Fibroblast of mammary gland (primary cell): ENCODE results near the gene ZNF764.

Source experiments
- DNase-seq: peaks from one replicate; pipeline ENCODE4 v3.0.0-alpha.2; 2010; ENCODE audit warnings: low read depth
- H3K4me3 ChIP-seq: 2 replicates; pipeline ENCODE4 v1.5.1; 2011; ENCODE audit warnings: low read depth, mild to moderate bottlenecking, low read length, moderate library complexity; ENCODE audit not compliant: control insufficient read depth
- CTCF ChIP-seq: conservative IDR thresholded peaks from 2 replicates; pipeline ENCODE4 v1.5.1; 2011; ENCODE audit warnings: low read depth, low read length, inconsistent platforms; ENCODE audit not compliant: control insufficient read depth, insufficient read depth

The ZNF764 gene

GRCh38 chr16:30535777-30536190 lies 22.4 kb downstream of the ZNF764 start:
- peak overlapping the region; percentile 75 for H3K4me3 ChIP-seq
- peak; percentile 66 for TF ChIP-seq CTCF
- peak; percentile 71 for DNase-seq

- DNase-seq, result peak; percentile 25
- peak overlapping the region; percentile 75 for H3K4me3 ChIP-seq
- TF ChIP-seq CTCF, result no peak
Observed at GRCh38 chr16:30535106-30535776, 22.9 kb downstream of the ZNF764 start.

DNA sequence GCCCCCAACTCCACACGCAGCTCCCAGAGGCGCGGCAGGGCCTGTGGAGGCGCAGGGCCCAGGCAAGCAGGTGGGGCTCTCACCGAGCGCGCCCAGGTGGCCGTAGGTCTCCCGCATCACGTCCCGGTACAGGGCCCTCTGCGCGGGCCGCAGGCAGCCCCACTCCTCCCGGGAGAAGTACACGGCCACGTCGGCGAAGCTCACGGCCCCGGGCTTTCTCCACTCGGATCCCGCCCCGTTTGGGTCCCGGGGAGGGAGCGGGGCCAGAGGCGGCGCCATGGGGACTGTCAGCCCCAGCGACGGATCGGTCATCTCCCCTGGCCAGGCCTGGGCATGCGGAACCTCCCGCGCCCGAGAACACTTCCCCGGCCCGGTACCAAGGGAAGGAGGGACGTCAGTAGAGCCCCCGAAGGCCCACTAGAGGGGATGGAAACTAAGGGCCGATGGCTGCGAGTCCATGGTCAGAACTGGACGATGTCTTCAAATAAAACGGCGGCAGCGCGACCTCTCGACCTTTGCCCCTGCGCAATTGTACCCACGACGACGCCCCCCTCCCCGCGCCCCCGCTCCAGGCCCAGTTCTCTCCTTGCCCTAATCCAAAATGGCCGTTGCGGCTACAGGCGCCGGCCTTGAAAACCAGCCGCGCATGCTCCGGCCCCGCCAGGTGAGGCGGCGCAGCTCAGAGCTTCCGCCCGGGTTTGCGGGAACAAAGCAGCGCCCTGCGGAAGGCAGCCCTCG lies 23.6 kb downstream of the ZNF764 start, which contains the start of gene ZNF747:
Gene ZNF747 (minus strand): TSS at position 491 of the 738 bp plus-strand sequence. CDS start 179 bp downstream, at position 312.
- DNase-seq, result peak; percentile 73
- no peak for TF ChIP-seq CTCF
- peak within 1 kb of the TSS; percentile 75 for H3K4me3 ChIP-seq

DNA sequence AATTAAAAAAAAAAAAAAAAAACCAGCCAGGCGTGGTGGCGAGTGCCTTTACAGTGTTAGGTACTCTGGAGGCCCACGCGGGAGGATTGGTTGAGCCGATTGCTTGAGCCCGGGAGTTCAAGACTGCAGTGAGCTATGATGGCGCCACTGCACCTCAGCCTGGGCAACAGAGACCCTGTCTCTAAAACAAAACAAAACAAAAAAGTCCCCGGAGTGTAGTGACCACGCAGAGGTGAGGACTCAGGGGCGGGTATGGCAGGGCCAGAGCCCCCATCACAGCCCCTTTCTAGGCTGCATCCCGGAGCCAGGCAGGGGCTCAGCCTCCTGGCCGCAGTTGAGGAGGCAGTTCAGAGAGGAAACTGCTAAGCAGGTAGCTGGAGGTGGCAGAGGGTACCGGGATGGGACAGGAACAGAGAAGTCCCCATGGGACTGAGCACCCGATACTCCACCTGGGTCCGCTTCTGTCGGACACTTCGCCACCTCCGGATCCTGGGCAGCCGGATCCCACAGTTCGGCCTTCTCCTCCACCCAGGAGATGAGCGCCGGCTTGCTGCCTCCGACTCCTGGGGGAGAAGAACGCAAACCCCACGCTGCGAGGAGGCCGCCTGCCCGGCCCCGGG lies 24.3 kb downstream of the ZNF764 start:
- H3K4me3 ChIP-seq, result peak overlapping the region; percentile 75
- peak; percentile 10 for DNase-seq
- no peak for TF ChIP-seq CTCF

DNA sequence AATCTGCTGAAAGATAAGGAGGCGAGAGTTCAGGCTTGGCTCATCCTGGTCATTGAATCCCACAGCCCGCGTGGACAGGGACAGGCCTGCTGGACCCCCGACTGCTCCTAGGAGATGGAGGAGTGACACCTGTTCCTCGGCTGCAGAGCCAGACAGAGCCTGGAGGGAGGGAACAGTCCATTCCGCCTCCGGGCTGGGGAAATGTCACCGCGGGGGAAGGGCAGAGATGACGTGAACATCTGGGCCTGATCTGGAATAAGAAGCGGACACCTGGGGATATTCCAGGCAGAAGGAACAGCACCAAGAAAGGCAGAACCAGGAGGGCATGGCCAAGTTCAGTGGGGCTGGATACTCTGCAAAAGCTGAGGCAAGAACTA lies 25.0 kb downstream of the ZNF764 start:
- peak overlapping the region; percentile 75 for H3K4me3 ChIP-seq
- TF ChIP-seq CTCF, result no peak

GRCh38 chr16:30532285-30533145 lies 25.7 kb downstream of the ZNF764 start:
- no peak for TF ChIP-seq CTCF
- DNase-seq, result no peak
- H3K4me3 ChIP-seq, result no peak overlapping the region

More for the DNA sequence above, 25.0 kb downstream of the ZNF764 start:
- no peak for DNase-seq
